Dendritic cell treated with granulocyte-macrophage colony-stimulating factor and Interleukin-4, amounts not matched to agents 40 ng/mL and 50 ng/mL, for 4 days (primary cell): ENCODE data around the gene FA2H.
"Not testable (repeated sequence)": the region's sequence is repeated elsewhere in the genome, so short reads cannot be mapped to it uniquely, and the experiment has no call there.

ENCODE experiments used
- H3K27ac Mint-ChIP-seq: one replicate; pipeline ENCODE4 v1.8.0; 2022; ENCODE audit warnings: mild to moderate bottlenecking, mixed read lengths
- H3K27me3 Mint-ChIP-seq: one replicate; pipeline ENCODE4 v1.8.0; 2022; ENCODE audit warnings: mild to moderate bottlenecking, mixed read lengths
- H3K36me3 Mint-ChIP-seq: one replicate; pipeline ENCODE4 v1.8.0; 2022; ENCODE audit warnings: low read depth, mixed read lengths
- H3K4me1 Mint-ChIP-seq: one replicate; pipeline ENCODE4 v1.8.0; 2022; ENCODE audit warnings: low read depth, mixed read lengths
- H3K4me3 Mint-ChIP-seq: one replicate; pipeline ENCODE4 v1.8.0; 2022; ENCODE audit warnings: mild to moderate bottlenecking, moderate library complexity, mixed read lengths
- H3K9me3 Mint-ChIP-seq: one replicate; pipeline ENCODE4 v1.8.0; 2022; ENCODE audit warnings: mixed read lengths
- intact Hi-C: fragments of 100-400 bp; cut with micrococcal nuclease; formaldehyde crosslinking; loops from one replicate; pipeline ENCODE4 v1.15.0; 2022

Gene FA2H

GRCh38 chr16:74788108-74788507 is 13.5 kb upstream of the FA2H start:
- no peak overlapping the region for H3K27ac Mint-ChIP-seq
- peaks cover 5% of the 10 kb centered on the region for H3K27me3 Mint-ChIP-seq
- intact Hi-C loops: no loop called here
- H3K4me1 Mint-ChIP-seq: no peaks in the 10 kb centered on the region
- H3K9me3 Mint-ChIP-seq: peaks cover 10% of the 10 kb centered on the region
- H3K36me3 Mint-ChIP-seq: no peaks in the 10 kb centered on the region
- H3K4me3 Mint-ChIP-seq: no peak overlapping the region

- peaks cover 5% of the 10 kb centered on the region for H3K27me3 Mint-ChIP-seq
- no peaks in the 10 kb centered on the region for H3K9me3 Mint-ChIP-seq
- intact Hi-C loops: no loop called here
- H3K36me3 Mint-ChIP-seq: no peaks in the 10 kb centered on the region
- no peak overlapping the region for H3K4me3 Mint-ChIP-seq
- no peaks in the 10 kb centered on the region for H3K4me1 Mint-ChIP-seq
- H3K27ac Mint-ChIP-seq: no peak overlapping the region
Observed at GRCh38 chr16:74785031-74785430, 10.4 kb upstream of the FA2H start.

GRCh38 chr16:74778646-74779045 is 4.0 kb upstream of the FA2H start:
- intact Hi-C loops: no loop called here
- H3K27me3 Mint-ChIP-seq: peaks cover 30% of the 10 kb centered on the region
- no peak overlapping the region for H3K27ac Mint-ChIP-seq
- no peaks in the 10 kb centered on the region for H3K9me3 Mint-ChIP-seq
- no peak overlapping the region for H3K4me3 Mint-ChIP-seq
- H3K4me1 Mint-ChIP-seq: peaks cover 8% of the 10 kb centered on the region
- H3K36me3 Mint-ChIP-seq: no peaks in the 10 kb centered on the region

- no peak overlapping the region for H3K4me3 Mint-ChIP-seq
- H3K27me3 Mint-ChIP-seq: peaks cover 44% of the 10 kb centered on the region
- intact Hi-C loops: no loop called here
- no peak overlapping the region for H3K27ac Mint-ChIP-seq
- H3K9me3 Mint-ChIP-seq: no peaks in the 10 kb centered on the region
- H3K36me3 Mint-ChIP-seq: no peaks in the 10 kb centered on the region
- peaks cover 16% of the 10 kb centered on the region for H3K4me1 Mint-ChIP-seq
Observed at GRCh38 chr16:74776926-74777325, 2.3 kb upstream of the FA2H start.

GRCh38 chr16:74775255-74775654 is 635 bp upstream of the FA2H start:
- peaks cover 31% of the 10 kb centered on the region for H3K4me1 Mint-ChIP-seq
- H3K4me3 Mint-ChIP-seq: no peak overlapping the region
- no peak overlapping the region for H3K27ac Mint-ChIP-seq
- no peaks in the 10 kb centered on the region for H3K36me3 Mint-ChIP-seq
- H3K9me3 Mint-ChIP-seq: no peaks in the 10 kb centered on the region
- intact Hi-C loops: no loop called here
- H3K27me3 Mint-ChIP-seq: peaks cover 47% of the 10 kb centered on the region

GRCh38 chr16:74773446-74774222 is 986 bp downstream of the FA2H start:
- Mint-ChIP-seq H3K4me3 (peak overlapping the region; percentile 66), H3K36me3 (no peaks in the 10 kb centered on the region), H3K4me1 (peaks cover 32% of the 10 kb centered on the region), H3K9me3 (no peaks in the 10 kb centered on the region), H3K27me3 (peaks cover 47% of the 10 kb centered on the region), H3K27ac (no peak overlapping the region)
- intact Hi-C loops: no loop called here

GRCh38 chr16:74771656-74772315 is 2.8 kb downstream of the FA2H start:
- Mint-ChIP-seq H3K9me3 (no peaks in the 10 kb centered on the region), H3K36me3 (no peaks in the 10 kb centered on the region), H3K27me3 (peaks cover 61% of the 10 kb centered on the region), H3K4me3 (no peak overlapping the region), H3K27ac (no peak overlapping the region), H3K4me1 (peaks cover 32% of the 10 kb centered on the region)
- intact Hi-C loops: no loop called here

GRCh38 chr16:74770831-74771526 is 3.6 kb downstream of the FA2H start:
- no peaks in the 10 kb centered on the region for H3K36me3 Mint-ChIP-seq
- H3K4me3 Mint-ChIP-seq: no peak overlapping the region
- peaks cover 32% of the 10 kb centered on the region for H3K4me1 Mint-ChIP-seq
- no peak overlapping the region for H3K27ac Mint-ChIP-seq
- H3K27me3 Mint-ChIP-seq: peaks cover 59% of the 10 kb centered on the region
- no peaks in the 10 kb centered on the region for H3K9me3 Mint-ChIP-seq
- intact Hi-C loops: no loop called here

GRCh38 chr16:74769586-74770190 is 4.9 kb downstream of the FA2H start:
- Mint-ChIP-seq H3K27ac (no peak overlapping the region), H3K36me3 (no peaks in the 10 kb centered on the region), H3K4me1 (peaks cover 32% of the 10 kb centered on the region), H3K4me3 (no peak overlapping the region), H3K9me3 (no peaks in the 10 kb centered on the region), H3K27me3 (peaks cover 50% of the 10 kb centered on the region)
- intact Hi-C loops: no loop called here

- intact Hi-C loops: no loop called here
- H3K27me3 Mint-ChIP-seq: peaks cover 41% of the 10 kb centered on the region
- H3K4me1 Mint-ChIP-seq: peaks cover 23% of the 10 kb centered on the region
- H3K9me3 Mint-ChIP-seq: no peaks in the 10 kb centered on the region
- H3K27ac Mint-ChIP-seq: no peak overlapping the region
- no peak overlapping the region for H3K4me3 Mint-ChIP-seq
- no peaks in the 10 kb centered on the region for H3K36me3 Mint-ChIP-seq
Observed at GRCh38 chr16:74768239-74768638, 6.4 kb downstream of the FA2H start.

- H3K27ac Mint-ChIP-seq: no peak overlapping the region
- peaks cover 23% of the 10 kb centered on the region for H3K4me1 Mint-ChIP-seq
- no peaks in the 10 kb centered on the region for H3K36me3 Mint-ChIP-seq
- intact Hi-C loops: no loop called here
- peaks cover 38% of the 10 kb centered on the region for H3K27me3 Mint-ChIP-seq
- no peak overlapping the region for H3K4me3 Mint-ChIP-seq
- H3K9me3 Mint-ChIP-seq: no peaks in the 10 kb centered on the region
Observed at GRCh38 chr16:74767749-74768148, 6.9 kb downstream of the FA2H start.

- H3K36me3 Mint-ChIP-seq: no peaks in the 10 kb centered on the region
- intact Hi-C loops: no loop called here
- H3K27me3 Mint-ChIP-seq: peaks cover 29% of the 10 kb centered on the region
- H3K4me3 Mint-ChIP-seq: no peak overlapping the region
- no peak overlapping the region for H3K27ac Mint-ChIP-seq
- peaks cover 15% of the 10 kb centered on the region for H3K4me1 Mint-ChIP-seq
- H3K9me3 Mint-ChIP-seq: no peaks in the 10 kb centered on the region
Observed at GRCh38 chr16:74766729-74767128, 7.9 kb downstream of the FA2H start.

GRCh38 chr16:74764184-74764583 is 10.4 kb downstream of the FA2H start:
- H3K27ac Mint-ChIP-seq, H3K4me1 Mint-ChIP-seq, H3K36me3 Mint-ChIP-seq, H3K9me3 Mint-ChIP-seq, H3K4me3 Mint-ChIP-seq, intact Hi-C loops: not testable (repeated sequence)
- peaks cover 27% of the 10 kb centered on the region for H3K27me3 Mint-ChIP-seq

- intact Hi-C loops: no loop called here
- Mint-ChIP-seq H3K36me3 (no peaks in the 10 kb centered on the region), H3K9me3 (no peaks in the 10 kb centered on the region), H3K4me3 (no peak overlapping the region), H3K4me1 (no peaks in the 10 kb centered on the region), H3K27me3 (peaks cover 19% of the 10 kb centered on the region), H3K27ac (no peak overlapping the region)
Observed at GRCh38 chr16:74761665-74762064, 13.0 kb downstream of the FA2H start.
